HepG2 (cell line): Measurements from ENCODE around the gene PPP1R1B.

Experiments used
- BRD4 ChIP-seq: sonication (generic); formaldehyde crosslinking; IDR thresholded peaks from 2 replicates; pipeline ENCODE4 v1.4.0; 2020; ENCODE audit warnings: missing genetic modification reagents
- EP300 ChIP-seq, 3 experiments: sonication (generic) in 1 of 3; formaldehyde crosslinking in 1 of 3; IDR thresholded peaks; 2 replicates each; pipeline versions ENCODE4 v1.5.1 to v1.6.1; 2011 to 2020; ENCODE audit warnings: low read depth in 2 of 3, low read length in 2 of 3, borderline replicate concordance in 1 of 3, improper control_type of control experiment in 1 of 3, mild to moderate bottlenecking in 1 of 3, missing genetic modification reagents in 1 of 3, moderate library complexity in 1 of 3
- KDM2A ChIP-seq: sonication (generic); formaldehyde crosslinking; IDR thresholded peaks from 2 replicates; pipeline ENCODE4 v1.4.0; 2020; ENCODE audit warnings: low read depth, missing genetic modification reagents, borderline replicate concordance
- KDM3A ChIP-seq: IDR thresholded peaks from 2 replicates; pipeline ENCODE4 v1.6.1; 2018; ENCODE audit warnings: low read depth, missing compliant biosample characterization
- MXI1 ChIP-seq: IDR thresholded peaks from 3 replicates; pipeline ENCODE4 v1.6.1; 2012; ENCODE audit warnings: low read depth, low read length, inconsistent platforms, borderline replicate concordance
- PRDM15 ChIP-seq: sonication (generic); formaldehyde crosslinking; IDR thresholded peaks from 2 replicates; pipeline ENCODE4 v1.4.0; 2020; ENCODE audit warnings: missing genetic modification reagents
- RAD21 ChIP-seq: fragments of 450-650 bp; formaldehyde crosslinking; IDR thresholded peaks from 2 replicates; pipeline ENCODE4 v1.5.0; 2020; ENCODE audit warnings: mild to moderate bottlenecking
- RBM22 ChIP-seq: fragments of 200-400 bp; formaldehyde crosslinking; optimal IDR thresholded peaks from 2 replicates; pipeline ENCODE3; 2017; ENCODE audit warnings: mild to moderate bottlenecking, low read length, moderate library complexity
- YY1 ChIP-seq: IDR thresholded peaks from 2 replicates; pipeline ENCODE4 v1.6.1; 2011; ENCODE audit warnings: low read length, low read depth, moderate library complexity, mild to moderate bottlenecking; ENCODE audit not compliant: insufficient read depth, insufficient replicate concordance
- ZNF350 ChIP-seq: sonication (generic); formaldehyde crosslinking; IDR thresholded peaks from 2 replicates; pipeline ENCODE4 v1.4.0; 2020; ENCODE audit warnings: mild to moderate bottlenecking, low read depth, missing genetic modification reagents, borderline replicate concordance
- TF ChIP-seq, protein P1 (sequence below): sonication (generic); formaldehyde crosslinking; IDR thresholded peaks from 2 replicates; pipeline ENCODE4 v1.4.0; 2020; ENCODE audit warnings: missing genetic modification reagents
- TF ChIP-seq, protein P2 (sequence below): sonication (generic); formaldehyde crosslinking; IDR thresholded peaks from 2 replicates; pipeline ENCODE4 v1.5.0; 2020; ENCODE audit warnings: mild to moderate bottlenecking, missing genetic modification reagents, moderate library complexity

GRCh38 chr17:39597372-39598046 lies 29.2 kb upstream of the PPP1R1B start:
- TF ChIP-seq ZNF350 (CRISPR knock-in tag) (no peak), KDM2A (CRISPR knock-in tag) (no peak), RBM22 (no peak), YY1 (no peak), PRDM15 (CRISPR knock-in tag) (no peak), EP300 (IDR thresholded peaks at IDR 0.05; ENCODE audit: low read depth in 2 of 2, low read length in 2 of 2) (no peak), EP300 (CRISPR knock-in tag; IDR thresholded peaks at IDR 0.05; ENCODE audit: borderline replicate concordance) (no peak), MXI1 (no peak), RAD21 (CRISPR knock-in tag) (no peak), BRD4 (CRISPR knock-in tag) (no peak), KDM3A (no peak)
- TF ChIP-seq, protein P1, sequence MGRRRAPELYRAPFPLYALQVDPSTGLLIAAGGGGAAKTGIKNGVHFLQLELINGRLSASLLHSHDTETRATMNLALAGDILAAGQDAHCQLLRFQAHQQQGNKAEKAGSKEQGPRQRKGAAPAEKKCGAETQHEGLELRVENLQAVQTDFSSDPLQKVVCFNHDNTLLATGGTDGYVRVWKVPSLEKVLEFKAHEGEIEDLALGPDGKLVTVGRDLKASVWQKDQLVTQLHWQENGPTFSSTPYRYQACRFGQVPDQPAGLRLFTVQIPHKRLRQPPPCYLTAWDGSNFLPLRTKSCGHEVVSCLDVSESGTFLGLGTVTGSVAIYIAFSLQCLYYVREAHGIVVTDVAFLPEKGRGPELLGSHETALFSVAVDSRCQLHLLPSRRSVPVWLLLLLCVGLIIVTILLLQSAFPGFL (CRISPR knock-in tag) = no peak
- TF ChIP-seq, protein P2, sequence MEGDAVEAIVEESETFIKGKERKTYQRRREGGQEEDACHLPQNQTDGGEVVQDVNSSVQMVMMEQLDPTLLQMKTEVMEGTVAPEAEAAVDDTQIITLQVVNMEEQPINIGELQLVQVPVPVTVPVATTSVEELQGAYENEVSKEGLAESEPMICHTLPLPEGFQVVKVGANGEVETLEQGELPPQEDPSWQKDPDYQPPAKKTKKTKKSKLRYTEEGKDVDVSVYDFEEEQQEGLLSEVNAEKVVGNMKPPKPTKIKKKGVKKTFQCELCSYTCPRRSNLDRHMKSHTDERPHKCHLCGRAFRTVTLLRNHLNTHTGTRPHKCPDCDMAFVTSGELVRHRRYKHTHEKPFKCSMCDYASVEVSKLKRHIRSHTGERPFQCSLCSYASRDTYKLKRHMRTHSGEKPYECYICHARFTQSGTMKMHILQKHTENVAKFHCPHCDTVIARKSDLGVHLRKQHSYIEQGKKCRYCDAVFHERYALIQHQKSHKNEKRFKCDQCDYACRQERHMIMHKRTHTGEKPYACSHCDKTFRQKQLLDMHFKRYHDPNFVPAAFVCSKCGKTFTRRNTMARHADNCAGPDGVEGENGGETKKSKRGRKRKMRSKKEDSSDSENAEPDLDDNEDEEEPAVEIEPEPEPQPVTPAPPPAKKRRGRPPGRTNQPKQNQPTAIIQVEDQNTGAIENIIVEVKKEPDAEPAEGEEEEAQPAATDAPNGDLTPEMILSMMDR (CRISPR knock-in tag) = no peak
